T-cell (primary cell): ENCODE measurements around the gene HPN. TPM values are rescaled to one million over a fixed set of nuclear protein-coding genes. Genes with fewer than 3 reads are reported as not detected.
A peak's percentile ranks its signal among the peaks of the same experiment; 100 is the strongest.
"Not testable (repeated sequence)": the region's sequence is repeated elsewhere in the genome, so short reads cannot be mapped to it uniquely, and the experiment has no call there.

Source experiments
- ATAC-seq, 4 experiments: fragments of 200-7000 bp in 3 of 4; fragments of 150-1000 bp in 1 of 4; cut with Tn5 transposase; replicated peaks in 1 of 4; 1 replicate in 3 of 4; 2 replicates in 1 of 4; pipeline ENCODE4 v1.10.0; 2021; ENCODE audit warnings: moderate library complexity in 3 of 4, mild to moderate bottlenecking in 2 of 4, moderate number of reproducible peaks in 1 of 4
- CTCF ChIA-PET, 2 donors: fragments of 300-600 bp; sonication (Branson Sonifier 250); formaldehyde crosslinking; loops; one replicate each; lab custom pipeline; 2022; ENCODE audit warnings: antibody characterized with exemption in 2 of 2; lab: Charles Lee
- POLR2A ChIA-PET, 2 donors: fragments of 300-600 bp; sonication (Branson Sonifier 250); formaldehyde crosslinking; loops; one replicate each; lab custom pipeline; 2022; ENCODE audit warnings: antibody characterized with exemption in 2 of 2; lab: Charles Lee
- DNase-seq, 35 experiments: peaks; one replicate each; pipeline versions ENCODE4 v3.0.0 to v3.0.0-alpha.2; 2013 to 2023
- H3K27ac ChIP-seq: one replicate; pipeline ENCODE4 v1.5.1; 2013; ENCODE audit warnings: low read length
- H3K27me3 ChIP-seq, 2 experiments: replicated peaks in 1 of 2; 1 replicate in 1 of 2; 2 replicates in 1 of 2; pipeline versions ENCODE4 v1.6.1 to v1.7.0; 2013; ENCODE audit warnings: low read length in 1 of 2, mixed read lengths in 1 of 2; ENCODE audit not compliant: control insufficient read depth in 2 of 2, insufficient read depth in 2 of 2; ENCODE audit errors: extremely low read depth in 1 of 2
- H3K36me3 ChIP-seq, 2 donors: 1 replicate in 1 of 2; 2 replicates in 1 of 2; pipeline versions ENCODE4 v1.6.1 to v1.7.0; 2013; ENCODE audit warnings: low read length in 1 of 2; ENCODE audit not compliant: control insufficient read depth in 2 of 2, insufficient read depth in 1 of 2; ENCODE audit errors: extremely low read depth in 1 of 2
- H3K4me1 ChIP-seq, 2 experiments: 1 replicate in 1 of 2; 2 replicates in 1 of 2; pipeline versions ENCODE4 v1.6.1 to v1.7.0; 2013; ENCODE audit warnings: low read length in 2 of 2, mixed read lengths in 1 of 2; ENCODE audit not compliant: insufficient read depth in 2 of 2, control insufficient read depth in 1 of 2; ENCODE audit errors: extremely low read depth in 1 of 2
- H3K4me3 ChIP-seq, 2 donors: 1 replicate in 1 of 2; 2 replicates in 1 of 2; pipeline versions ENCODE4 v1.5.1 to v1.7.0; 2013; ENCODE audit warnings: mild to moderate bottlenecking in 2 of 2, low read length in 1 of 2, moderate library complexity in 1 of 2; ENCODE audit not compliant: control insufficient read depth in 1 of 2; ENCODE audit errors: extremely low read depth in 1 of 2
- H3K9me3 ChIP-seq: 2 replicates; pipeline ENCODE4 v1.7.0; 2013
- H3K27ac Mint-ChIP-seq, 2 donors: one replicate each; pipeline ENCODE4 v1.8.0; 2020 to 2021; ENCODE audit warnings: mild to moderate bottlenecking in 2 of 2, mixed read lengths in 2 of 2
- H3K27me3 Mint-ChIP-seq, 2 donors: one replicate each; pipeline ENCODE4 v1.8.0; 2021 to 2022; ENCODE audit warnings: mixed read lengths in 2 of 2
- H3K36me3 Mint-ChIP-seq: one replicate; pipeline ENCODE4 v1.8.0; 2021; ENCODE audit warnings: mixed read lengths
- H3K4me1 Mint-ChIP-seq, 3 donors: one replicate each; pipeline ENCODE4 v1.8.0; 2020 to 2022; ENCODE audit warnings: mixed read lengths in 3 of 3, mild to moderate bottlenecking in 1 of 3
- H3K4me3 Mint-ChIP-seq, 3 donors: one replicate each; pipeline ENCODE4 v1.8.0; 2020 to 2022; ENCODE audit warnings: mild to moderate bottlenecking in 3 of 3, mixed read lengths in 3 of 3, moderate library complexity in 3 of 3
- H3K9me3 Mint-ChIP-seq, 3 donors: one replicate each; pipeline ENCODE4 v1.8.0; 2020 to 2022; ENCODE audit warnings: mixed read lengths in 3 of 3
- WGBS: methylation state at CpG from one replicate; pipeline ENCODE4 v1.1.5; 2013; ENCODE audit warnings: missing lambda C conversion rate; ENCODE audit not compliant: insufficient coverage; 5-methylcytosine and 5-hydroxymethylcytosine counted together
- total RNA-seq, 35 experiments: library from RNA in 6 of 35; stranded (reverse) in 6 of 35; fragments of 120-200 nt in 1 of 35; gene quantifications; one replicate each; pipeline versions ENCODE4 v1.2.1 to v1.2.4 and lab custom pipeline; 2013 to 2026

Gene HPN
- total RNA-seq, 5 donors from 2014 or later (not counting 1 experiment from before 2014, with no cell fraction given) = 0.41 to 0.51 (median 0.46) TPM; not detected in 2

DNA sequence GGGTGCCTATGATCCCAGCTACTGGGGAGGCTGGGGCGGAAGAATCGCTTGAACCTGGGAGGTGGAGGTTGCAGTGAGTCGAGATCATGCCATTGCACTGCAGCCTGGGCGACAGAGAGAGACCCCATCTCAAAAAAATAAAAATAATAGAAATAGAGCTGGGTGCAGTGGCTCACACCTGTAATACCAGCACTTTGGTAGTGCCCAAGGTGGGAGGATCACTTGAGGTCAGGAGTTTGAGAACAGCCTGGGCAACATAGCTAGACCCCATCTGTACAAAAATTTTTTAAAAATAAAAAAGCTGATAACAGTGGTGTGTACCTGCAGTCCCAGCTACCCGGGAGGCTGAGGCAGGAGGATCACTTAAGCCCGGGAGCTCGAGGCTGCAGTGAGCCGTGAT lies 34.1 kb upstream of the HPN start:
- H3K27ac Mint-ChIP-seq = peak overlapping the region in 1 of 2 donors; percentile 77
- peaks cover 32% of the 10 kb centered on the region for H3K36me3 Mint-ChIP-seq
- not testable (repeated sequence) for H3K4me3 ChIP-seq, ATAC-seq, H3K27ac ChIP-seq, H3K27me3 Mint-ChIP-seq, H3K9me3 Mint-ChIP-seq, H3K9me3 ChIP-seq, H3K4me3 Mint-ChIP-seq, H3K27me3 ChIP-seq, DNase-seq
- ChIA-PET POLR2A (interaction anchor here in 1 of 2 donors (0.6 kb wide), 1 partner anchor 123 kb away, joined by 3 read pairs; no protein-coding TSS in a partner anchor), CTCF (interaction anchor here in 1 of 2 donors (0.6 kb wide), 1 partner anchor 323 kb away, joined by 3 read pairs; no protein-coding TSS in a partner anchor)
- Histone ChIP-seq H3K36me3 (peaks cover 22 to 52% of the 10 kb centered on the region in 2 donors), H3K4me1 (peaks cover 12 to 70% of the 10 kb centered on the region in 2 experiments)
- peaks cover 68 to 74% (median 73%) of the 10 kb centered on the region in 3 donors for H3K4me1 Mint-ChIP-seq
- WGBS = no CpG with 5 or more reads among the region's 8 CpGs

DNA sequence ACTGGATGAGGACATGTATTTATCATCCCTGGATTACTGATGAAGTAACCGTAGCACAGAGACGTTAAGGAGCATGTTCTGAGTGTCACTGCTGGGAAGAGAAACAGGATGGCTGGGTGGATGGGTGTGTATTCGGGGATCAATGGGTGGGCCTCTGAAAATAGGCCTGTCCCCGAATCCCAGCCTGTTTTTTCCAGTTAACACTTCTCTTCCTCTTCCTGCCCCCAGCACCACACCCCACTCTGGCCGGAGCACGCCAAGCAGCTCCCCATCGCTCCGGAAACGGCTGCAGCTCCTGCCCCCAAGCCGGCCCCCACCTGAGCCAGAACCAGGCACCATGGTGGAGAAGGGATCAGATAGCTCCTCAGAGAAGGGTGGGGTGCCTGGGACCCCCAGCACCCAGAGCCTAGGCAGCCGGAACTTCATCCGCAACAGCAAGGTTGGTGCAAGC lies 32.6 kb upstream of the HPN start:
- peak overlapping the region in 1 of 2 donors; percentile 86 for H3K27ac Mint-ChIP-seq
- Histone ChIP-seq H3K27ac (no peak overlapping the region), H3K4me3 (no peak overlapping the region), H3K4me1 (peaks cover 19 to 70% of the 10 kb centered on the region in 2 experiments), H3K36me3 (peaks cover 22 to 54% of the 10 kb centered on the region in 2 donors), H3K9me3 (no peaks in the 10 kb centered on the region), H3K27me3 (no peaks in the 10 kb centered on the region)
- H3K36me3 Mint-ChIP-seq = peaks cover 32% of the 10 kb centered on the region
- DNase-seq = no peak
- POLR2A ChIA-PET = no interaction called here
- peaks cover 68 to 74% (median 73%) of the 10 kb centered on the region in 3 donors for H3K4me1 Mint-ChIP-seq
- 100% methylated on average over 2 of the region's 12 CpGs for WGBS
- no peaks in the 10 kb centered on the region for H3K9me3 Mint-ChIP-seq
- CTCF ChIA-PET = no interaction called here
- H3K4me3 Mint-ChIP-seq = no peak overlapping the region
- no peaks in the 10 kb centered on the region for H3K27me3 Mint-ChIP-seq
- no peak for ATAC-seq

GRCh38 chr19:35009424-35010415 lies 31.8 kb upstream of the HPN start:
- Mint-ChIP-seq H3K9me3 (no peaks in the 10 kb centered on the region), H3K27ac (peak overlapping the region; percentile 94 to 100), H3K4me1 (peaks cover 68 to 74% (median 74%) of the 10 kb centered on the region in 3 donors), H3K27me3 (no peaks in the 10 kb centered on the region), H3K36me3 (peaks cover 34% of the 10 kb centered on the region), H3K4me3 (no peak overlapping the region)
- no peak overlapping the region for H3K4me3 ChIP-seq
- ChIA-PET CTCF (no interaction called here), POLR2A (no interaction called here)
- peaks cover 23 to 70% of the 10 kb centered on the region in 2 experiments for H3K4me1 ChIP-seq
- DNase-seq (no peak), ATAC-seq (no peak)
- no peaks in the 10 kb centered on the region for H3K27me3 ChIP-seq
- 95% methylated on average over 30 of the region's 36 CpGs for WGBS
- H3K27ac ChIP-seq = peak overlapping the region; percentile 82
- H3K9me3 ChIP-seq = no peaks in the 10 kb centered on the region
- H3K36me3 ChIP-seq = peaks cover 22 to 54% of the 10 kb centered on the region in 2 donors

GRCh38 chr19:35011091-35011689 lies 30.3 kb upstream of the HPN start:
- DNase-seq = peak in 13 of 35 experiments; percentile 24 to 62 (median 40)
- no peaks in the 10 kb centered on the region for H3K9me3 Mint-ChIP-seq
- ChIA-PET CTCF (interaction anchor here in 1 of 2 donors (0.7 to 2.5 kb wide), 2 partner anchors 10 to 242 kb away, joined by 6 to 12 read pairs; no protein-coding TSS in a partner anchor), POLR2A (interaction anchor here in 1 of 2 donors (0.7 kb wide), 1 partner anchor 834 kb away, joined by 10 read pairs; no protein-coding TSS in a partner anchor)
- Histone ChIP-seq H3K27ac (peak overlapping the region; percentile 82), H3K4me3 (no peak overlapping the region), H3K27me3 (no peaks in the 10 kb centered on the region), H3K36me3 (peaks cover 15 to 57% of the 10 kb centered on the region in 2 donors), H3K4me1 (peaks cover 25 to 81% of the 10 kb centered on the region in 2 experiments), H3K9me3 (no peaks in the 10 kb centered on the region)
- WGBS = 60% methylated on average over 5 of the region's 13 CpGs
- H3K27me3 Mint-ChIP-seq = no peaks in the 10 kb centered on the region
- peaks cover 73 to 76% (median 76%) of the 10 kb centered on the region in 3 donors for H3K4me1 Mint-ChIP-seq
- peak overlapping the region; percentile 94 to 100 for H3K27ac Mint-ChIP-seq
- H3K36me3 Mint-ChIP-seq = peaks cover 40% of the 10 kb centered on the region
- peak in 1 of 4 experiments; percentile 9 for ATAC-seq
- H3K4me3 Mint-ChIP-seq = peak overlapping the region in 2 of 3 donors; percentile 29 to 76

- no peaks in the 10 kb centered on the region for H3K9me3 ChIP-seq
- peaks cover 25 to 79% of the 10 kb centered on the region in 2 experiments for H3K4me1 ChIP-seq
- no peaks in the 10 kb centered on the region for H3K27me3 ChIP-seq
- Mint-ChIP-seq H3K27ac (peak overlapping the region; percentile 94 to 100), H3K36me3 (peaks cover 36% of the 10 kb centered on the region), H3K9me3 (no peaks in the 10 kb centered on the region), H3K4me1 (peaks cover 65 to 70% (median 68%) of the 10 kb centered on the region in 3 donors), H3K27me3 (no peaks in the 10 kb centered on the region), H3K4me3 (peak overlapping the region; percentile 34 to 76 (median 46))
- CTCF ChIA-PET = interaction anchor here (1.1 to 2.5 kb wide), 3 partner anchors 11 to 40 kb away, joined by 3 to 12 read pairs (median 4); no protein-coding TSS in a partner anchor
- POLR2A ChIA-PET = interaction anchor here (0.5 to 1.5 kb wide), 4 partner anchors 11 to 37 kb away, joined by 3 to 11 read pairs (median 4); no protein-coding TSS in a partner anchor
- peak overlapping the region; percentile 82 for H3K27ac ChIP-seq
- no peak overlapping the region for H3K4me3 ChIP-seq
- H3K36me3 ChIP-seq = peaks cover 15 to 56% of the 10 kb centered on the region in 2 donors
- DNase-seq (peak in 2 of 35 experiments; percentile 33 to 51), ATAC-seq (no peak)
- WGBS = 84% methylated on average over 12 of the region's 18 CpGs
Observed at GRCh38 chr19:35011737-35012682, 29.5 kb upstream of the HPN start.
